ENCODE measurements around the gene MRPS14.
"Not testable (repeated sequence)": the region's sequence is repeated elsewhere in the genome, so short reads cannot be mapped to it uniquely, and the experiment has no call there.

Gene MRPS14

GRCh38 chr1:175023922-175024242 lies 657 bp upstream of the MRPS14 start:
- DNase-seq (ENCODE audit: low read depth, low spot score): not testable (repeated sequence)

GRCh38 chr1:175019524-175019923 lies 3.7 kb downstream of the MRPS14 start:
- DNase-seq (ENCODE audit: low read depth, low spot score): no peak

GRCh38 chr1:175015243-175015642 lies 8.0 kb downstream of the MRPS14 start:
- DNase-seq (ENCODE audit: low read depth, low spot score): peak; percentile 75

GRCh38 chr1:175013445-175013844 lies 9.8 kb downstream of the MRPS14 start:
- DNase-seq (ENCODE audit: low read depth, low spot score): no peak

GRCh38 chr1:175009532-175009931 lies 13.7 kb downstream of the MRPS14 start:
- DNase-seq (ENCODE audit: low read depth, low spot score): no peak

GRCh38 chr1:175005085-175005783 lies 18.0 kb downstream of the MRPS14 start:
- DNase-seq (ENCODE audit: low read depth, low spot score): peak; percentile 62

GRCh38 chr1:175003521-175003920 lies 19.7 kb downstream of the MRPS14 start:
- DNase-seq (ENCODE audit: low read depth, low spot score): no peak

GRCh38 chr1:175002910-175003517 lies 20.2 kb downstream of the MRPS14 start:
- no peak for DNase-seq (ENCODE audit: low read depth, low spot score)

- DNase-seq (ENCODE audit: low read depth, low spot score): no peak
Observed at GRCh38 chr1:175000697-175001187, 22.5 kb downstream of the MRPS14 start.

GRCh38 chr1:174999936-175000696 lies 23.1 kb downstream of the MRPS14 start, which contains the start of gene CACYBP:
Gene CACYBP, plus strand, starts transcription at chr1:174999947. Its CDS starts 234 bp downstream, at chr1:175000181.
- peak; percentile 59 for DNase-seq (ENCODE audit: low read depth, low spot score)

GRCh38 chr1:174999216-174999935 lies 23.8 kb downstream of the MRPS14 start:
- DNase-seq (ENCODE audit: low read depth, low spot score): peak; percentile 100

GRCh38 chr1:174998569-174999215 lies 24.5 kb downstream of the MRPS14 start:
- DNase-seq (ENCODE audit: low read depth, low spot score): peak; percentile 74

- DNase-seq (ENCODE audit: low read depth, low spot score): no peak
Observed at GRCh38 chr1:174997041-174997440, 26.2 kb downstream of the MRPS14 start.

- DNase-seq (ENCODE audit: low read depth, low spot score): no peak
Observed at GRCh38 chr1:174996476-174996875, 26.7 kb downstream of the MRPS14 start.

GRCh38 chr1:174995916-174996315 lies 27.3 kb downstream of the MRPS14 start:
- DNase-seq (ENCODE audit: low read depth, low spot score): peak; percentile 36

- DNase-seq (ENCODE audit: low read depth, low spot score): no peak
Observed at GRCh38 chr1:174995121-174995520, 28.1 kb downstream of the MRPS14 start.

GRCh38 chr1:174991473-174991872 lies 31.8 kb downstream of the MRPS14 start:
- DNase-seq (ENCODE audit: low read depth, low spot score): no peak

GRCh38 chr1:174990382-174990999 lies 32.7 kb downstream of the MRPS14 start:
- no peak for DNase-seq (ENCODE audit: low read depth, low spot score)

GRCh38 chr1:174989536-174990220 lies 33.5 kb downstream of the MRPS14 start:
- no peak for DNase-seq (ENCODE audit: low read depth, low spot score)

GRCh38 chr1:174988986-174989385 lies 34.2 kb downstream of the MRPS14 start:
- DNase-seq (ENCODE audit: low read depth, low spot score): no peak

All from astrocyte of the hippocampus (primary cell).